ENCODE measurements around the gene SLC6A8. TPM values are rescaled to one million over a fixed set of nuclear protein-coding genes. Genes with fewer than 3 reads are reported as not detected.

Gene SLC6A8
- total and polyA plus RNA-seq, 2 of the 4 experiments (the other 2 are of a cell fraction): 7.2 to 25.5 TPM

GRCh38 chrX:153733651-153734240 lies 46.0 kb downstream of the SLC6A8 start:
- no peaks in the 10 kb centered on the region for H3K9me1 ChIP-seq (ENCODE audit: insufficient read depth, low read length)
- H3K9me3 ChIP-seq (ENCODE audit: control insufficient read depth, insufficient read depth, low read length): no peaks in the 10 kb centered on the region; the same call in 1 of the 2 replicates
- H3K18ac ChIP-seq (ENCODE audit: low read depth, low read length): no peak overlapping the region
- ChIA-PET POLR2A (ENCODE audit: unreplicated experiment) (no interaction called here), CTCF (interaction anchor here (1.2 kb wide), 1 partner anchor 12 kb away, joined by 5 read pairs; no protein-coding TSS in a partner anchor)
- dilution Hi-C loops (cut with HindIII; ENCODE audit: low sequenced_read_pairs, unreplicated experiment) (no loop called here), intact Hi-C loops (cut with micrococcal nuclease) (no loop called here), in situ Hi-C loops (cut with MboI; ENCODE audit: low sequenced_read_pairs) (no loop called here)
- no peak for DNase-seq
- H4K20me1 ChIP-seq (ENCODE audit: insufficient read depth, low read length): no peaks in the 10 kb centered on the region
- BruUV-seq (replicated peaks): no TSS peak
- H3K36me3 ChIP-seq (ENCODE audit: control insufficient read depth, insufficient read depth, low read length): peaks cover 11% of the 10 kb centered on the region; the same call in 1 of the 2 replicates
- no peaks in the 10 kb centered on the region for H3K27me3 ChIP-seq (ENCODE audit: control insufficient read depth, insufficient read depth, low read length)
- no peak overlapping the region for H3K4me2 ChIP-seq (ENCODE audit: low read depth, low read length)
- no peak for TF ChIP-seq CEBPB (IDR thresholded peaks at IDR 0.05; ENCODE audit: low read depth, low read length)
- TF ChIP-seq RAD21 (IDR thresholded peaks at IDR 0.05; ENCODE audit: low read length): no peak
- no peak for TF ChIP-seq MAZ (IDR thresholded peaks at IDR 0.05; ENCODE audit: borderline replicate concordance, low read depth, low read length)
- TF ChIP-seq CTCF (conservative IDR thresholded peaks at IDR 0.05; ENCODE audit: low read depth, low read length): no peak
- TF ChIP-seq SMC3 (IDR thresholded peaks at IDR 0.05; ENCODE audit: low read depth, low read length): no peak
- no peak for TF ChIP-seq MAFK (IDR thresholded peaks at IDR 0.05; ENCODE audit: low read depth, low read length)
- TF ChIP-seq POLR2A (IDR thresholded peaks at IDR 0.05; ENCODE audit: low read depth, low read length): no peak
- TF ChIP-seq ELK1 (IDR thresholded peaks at IDR 0.05; ENCODE audit: borderline replicate concordance, low read depth, low read length): no peak
- no peak for TF ChIP-seq RCOR1 (IDR thresholded peaks at IDR 0.05; ENCODE audit: insufficient replicate concordance, low read length)
- no peak overlapping the region for H4K5ac ChIP-seq (ENCODE audit: low read depth, low read length)
- no peak overlapping the region for H2AFZ ChIP-seq (replicated peaks; ENCODE audit: low read length, poor library complexity)
- no peak overlapping the region for H2BK120ac ChIP-seq (ENCODE audit: low read depth, low read length)
- H2BK15ac ChIP-seq (ENCODE audit: low read depth, low read length): no peak overlapping the region
- H3K4ac ChIP-seq (ENCODE audit: low read depth, low read length): no peak overlapping the region
- H3K27ac ChIP-seq (ENCODE audit: insufficient read depth, low read length): no peak overlapping the region
- H3K23ac ChIP-seq (ENCODE audit: low read depth, low read length): no peak overlapping the region
- H3K14ac ChIP-seq (replicated peaks; ENCODE audit: low read depth, low read length): no peak overlapping the region
- no peaks in the 10 kb centered on the region for H3K79me1 ChIP-seq (ENCODE audit: low read depth in 1 of 2, low read length in 2 of 2)
- H2BK20ac ChIP-seq (ENCODE audit: low read depth, low read length): no peak overlapping the region
- no peak overlapping the region for H3K4me3 ChIP-seq (ENCODE audit: insufficient read depth, low read depth, low read length)
- H2BK5ac ChIP-seq (ENCODE audit: low read depth, low read length, poor library complexity, severe bottlenecking): no peak overlapping the region
- no peak overlapping the region for H4K91ac ChIP-seq (ENCODE audit: insufficient read depth, low read depth, low read length)
- no peaks in the 10 kb centered on the region for H3K4me1 ChIP-seq (ENCODE audit: control insufficient read depth, insufficient read depth, low read length)
- WGBS, 2 experiments (ENCODE audit: extremely low coverage in 2 of 2, insufficient read length in 1 of 2): 79% methylated on average over 4 of the region's 15 CpGs; no CpG with 5 or more reads in 1 of the 2 experiments
- no peak overlapping the region for H3K9ac ChIP-seq (ENCODE audit: low read depth, low read length)
- ATAC-seq (ENCODE audit: low read depth): no peak
- no peak overlapping the region for H2AK9ac ChIP-seq (replicated peaks; ENCODE audit: low read depth, low read length, poor library complexity)
- no peak overlapping the region for H3K56ac ChIP-seq (ENCODE audit: extremely low read depth, insufficient read depth, low read length)
- H2AK5ac ChIP-seq (ENCODE audit: low read depth, low read length): no peak overlapping the region
- H4K8ac ChIP-seq (ENCODE audit: low read depth in 2 of 2, low read length in 2 of 2): no peak overlapping the region
